Hepatocyte (in vitro differentiated cells): Measurements from ENCODE around the gene ZNF91. TPM values are rescaled to one million over a fixed set of nuclear protein-coding genes. Genes with fewer than 3 reads are reported as not detected.
A peak's percentile ranks its signal among the peaks of the same experiment; 100 is the strongest.
"Not testable (repeated sequence)": the region's sequence is repeated elsewhere in the genome, so short reads cannot be mapped to it uniquely, and the experiment has no call there.

ENCODE experiments used
- DNase-seq: peaks from one replicate; pipeline ENCODE4 v3.0.0-alpha.2; 2016; ENCODE audit warnings: low spot score
- H2AFZ ChIP-seq: fragments of 200-600 bp; sonication (generic); 2 replicates; pipeline ENCODE4 v1.6.0; 2016; ENCODE audit warnings: antibody characterized with exemption, mild to moderate bottlenecking
- H3K27ac ChIP-seq: fragments of 200-600 bp; sonication (generic); 2 replicates; pipeline ENCODE4 v1.5.1; 2016; ENCODE audit warnings: mild to moderate bottlenecking
- H3K27me3 ChIP-seq: fragments of 200-600 bp; sonication (generic); 2 replicates; pipeline ENCODE4 v1.6.1; 2016
- H3K36me3 ChIP-seq: fragments of 200-600 bp; sonication (generic); replicated peaks from 2 replicates; pipeline ENCODE4 v1.5.1; 2016; ENCODE audit warnings: low read depth; ENCODE audit not compliant: insufficient read depth
- H3K4me1 ChIP-seq: fragments of 200-600 bp; sonication (generic); 2 replicates; pipeline ENCODE4 v1.5.1; 2016; ENCODE audit warnings: mild to moderate bottlenecking, moderate library complexity; ENCODE audit not compliant: insufficient read depth
- H3K4me2 ChIP-seq: fragments of 200-600 bp; sonication (generic); 2 replicates; pipeline ENCODE4 v1.6.0; 2016
- H3K4me3 ChIP-seq: fragments of 200-600 bp; sonication (generic); 2 replicates; pipeline ENCODE4 v1.5.1; 2016; ENCODE audit warnings: mild to moderate bottlenecking
- H3K79me2 ChIP-seq: fragments of 200-600 bp; sonication (generic); 2 replicates; pipeline ENCODE4 v1.6.0; 2017; ENCODE audit warnings: mild to moderate bottlenecking
- H3K9me2 ChIP-seq: fragments of 200-600 bp; sonication (generic); replicated peaks from 2 replicates; pipeline ENCODE4 v1.6.0; 2017; ENCODE audit warnings: mild to moderate bottlenecking; ENCODE audit not compliant: insufficient read depth
- H3K9me3 ChIP-seq: fragments of 200-600 bp; sonication (generic); 2 replicates; pipeline ENCODE4 v1.5.1; 2016; ENCODE audit warnings: low read depth, mild to moderate bottlenecking
- H4K20me1 ChIP-seq: fragments of 200-600 bp; sonication (generic); 2 replicates; pipeline ENCODE4 v1.6.0; 2016; ENCODE audit warnings: mild to moderate bottlenecking; ENCODE audit not compliant: insufficient read depth, poor library complexity, severe bottlenecking
- CTCF ChIP-seq: fragments of 200-600 bp; sonication (generic); IDR thresholded peaks from 2 replicates; pipeline ENCODE4 v1.5.1; 2016; ENCODE audit warnings: antibody characterized with exemption, mild to moderate bottlenecking; ENCODE audit not compliant: poor library complexity
- EZH2 ChIP-seq: fragments of 200-600 bp; sonication (generic); IDR thresholded peaks from 2 replicates; pipeline ENCODE4 v1.6.1; 2016; ENCODE audit warnings: antibody characterized with exemption, mild to moderate bottlenecking, borderline replicate concordance
- EZH2phosphoT487 ChIP-seq: fragments of 200-600 bp; sonication (generic); IDR thresholded peaks from one replicate; pipeline ENCODE4 v1.6.1; 2018; ENCODE audit warnings: antibody characterized with exemption, mild to moderate bottlenecking, low read depth, moderate library complexity; ENCODE audit not compliant: unreplicated experiment, severe bottlenecking
- WGBS: methylation state at CpG from one replicate; pipeline ENCODE4 v1.1.6; 2016; ENCODE audit warnings: low lambda C conversion rate; ENCODE audit errors: missing lambda C conversion rate; 5-methylcytosine and 5-hydroxymethylcytosine counted together
- polyA plus RNA-seq: library from polyadenylated mRNA; unstranded; fragments of >200 nt; fragmentation: Nextera tagmentation; extraction: Ambion mirVana; gene quantifications from 2 replicates; pipeline ENCODE4 v1.2.1, GENCODE V29; 2016
- total RNA-seq: library from RNA; depleted of rRNA; stranded (reverse); fragments of >200 nt; gene quantifications from 2 replicates; pipeline ENCODE4 v1.2.3, GENCODE V29; 2014

ZNF91 gene
- total and polyA plus RNA-seq, 2 experiments from 2014 or later: 25.2 to 68.3 TPM

- Histone ChIP-seq H3K79me2 (peaks cover 98% of the 10 kb centered on the region), H3K27me3 (no peaks in the 10 kb centered on the region), H3K36me3 (peaks cover 27% of the 10 kb centered on the region), H3K9me2 (no peaks in the 10 kb centered on the region), H3K4me2 (no peak overlapping the region), H3K9me3 (peaks cover 78% of the 10 kb centered on the region), H3K4me1 (no peaks in the 10 kb centered on the region), H2AFZ (no peak overlapping the region), H3K27ac (peak overlapping the region; percentile 25), H3K4me3 (no peak overlapping the region), H4K20me1 (no peaks in the 10 kb centered on the region)
- 100% methylated on average over 1 of the region's 1 CpG for whole genome bisulfite sequencing
- no peak for TF ChIP-seq EZH2phosphoT487
- no peak for TF ChIP-seq EZH2
- no peak for TF ChIP-seq CTCF
- peak; percentile 7 for DNase-seq
Observed at GRCh38 chr19:23378948-23379347, 16.3 kb downstream of the ZNF91 start.

GRCh38 chr19:23377276-23377675, 18.0 kb downstream of the ZNF91 start:
- Histone ChIP-seq H3K27ac (no peak overlapping the region), H3K4me3 (no peak overlapping the region), H3K27me3 (no peaks in the 10 kb centered on the region), H3K36me3 (peaks cover 22% of the 10 kb centered on the region), H4K20me1 (no peaks in the 10 kb centered on the region), H3K9me3 (peaks cover 74% of the 10 kb centered on the region), H2AFZ (no peak overlapping the region), H3K9me2 (no peaks in the 10 kb centered on the region), H3K79me2 (peaks cover 96% of the 10 kb centered on the region), H3K4me2 (no peak overlapping the region), H3K4me1 (no peaks in the 10 kb centered on the region)
- DNase-seq: no peak
- TF ChIP-seq EZH2: no peak
- no peak for TF ChIP-seq CTCF
- TF ChIP-seq EZH2phosphoT487: no peak

GRCh38 chr19:23366437-23366836, 28.8 kb downstream of the ZNF91 start:
- Histone ChIP-seq H3K79me2 (peaks cover 55% of the 10 kb centered on the region), H3K9me3 (peaks cover 85% of the 10 kb centered on the region), H3K36me3 (peaks cover 39% of the 10 kb centered on the region), H3K9me2 (no peaks in the 10 kb centered on the region), H3K4me3 (no peak overlapping the region), H3K27ac (no peak overlapping the region), H2AFZ (no peak overlapping the region), H3K4me1 (no peaks in the 10 kb centered on the region), H3K27me3 (no peaks in the 10 kb centered on the region), H4K20me1 (no peaks in the 10 kb centered on the region), H3K4me2 (no peak overlapping the region)
- WGBS: 99% methylated on average over 4 of the region's 4 CpGs
- TF ChIP-seq EZH2phosphoT487 (no peak), CTCF (no peak), EZH2 (no peak)
- no peak for DNase-seq

- H3K9me3 ChIP-seq: peaks cover 85% of the 10 kb centered on the region
- WGBS: 100% methylated on average over 3 of the region's 18 CpGs
- not testable (repeated sequence) for H3K9me2 ChIP-seq, H3K4me1 ChIP-seq, H3K4me2 ChIP-seq, H3K4me3 ChIP-seq, H4K20me1 ChIP-seq, H2AFZ ChIP-seq, DNase-seq, H3K27ac ChIP-seq, H3K27me3 ChIP-seq
- H3K79me2 ChIP-seq: peaks cover 54% of the 10 kb centered on the region
- peaks cover 35% of the 10 kb centered on the region for H3K36me3 ChIP-seq
Observed at GRCh38 chr19:23366031-23366430, 29.2 kb downstream of the ZNF91 start.
